ENCODE data around the gene ABCC1. TPM values are rescaled to one million over a fixed set of nuclear protein-coding genes. Genes with fewer than 3 reads are reported as not detected.
A peak's percentile ranks its signal among the peaks of the same experiment; 100 is the strongest.
"Not testable (repeated sequence)": the region's sequence is repeated elsewhere in the genome, so short reads cannot be mapped to it uniquely, and the experiment has no call there.

Gene ABCC1
- total and polyA plus RNA-seq, 4 donors, result 12.4 to 41.5 (median 31.3) TPM

DNA sequence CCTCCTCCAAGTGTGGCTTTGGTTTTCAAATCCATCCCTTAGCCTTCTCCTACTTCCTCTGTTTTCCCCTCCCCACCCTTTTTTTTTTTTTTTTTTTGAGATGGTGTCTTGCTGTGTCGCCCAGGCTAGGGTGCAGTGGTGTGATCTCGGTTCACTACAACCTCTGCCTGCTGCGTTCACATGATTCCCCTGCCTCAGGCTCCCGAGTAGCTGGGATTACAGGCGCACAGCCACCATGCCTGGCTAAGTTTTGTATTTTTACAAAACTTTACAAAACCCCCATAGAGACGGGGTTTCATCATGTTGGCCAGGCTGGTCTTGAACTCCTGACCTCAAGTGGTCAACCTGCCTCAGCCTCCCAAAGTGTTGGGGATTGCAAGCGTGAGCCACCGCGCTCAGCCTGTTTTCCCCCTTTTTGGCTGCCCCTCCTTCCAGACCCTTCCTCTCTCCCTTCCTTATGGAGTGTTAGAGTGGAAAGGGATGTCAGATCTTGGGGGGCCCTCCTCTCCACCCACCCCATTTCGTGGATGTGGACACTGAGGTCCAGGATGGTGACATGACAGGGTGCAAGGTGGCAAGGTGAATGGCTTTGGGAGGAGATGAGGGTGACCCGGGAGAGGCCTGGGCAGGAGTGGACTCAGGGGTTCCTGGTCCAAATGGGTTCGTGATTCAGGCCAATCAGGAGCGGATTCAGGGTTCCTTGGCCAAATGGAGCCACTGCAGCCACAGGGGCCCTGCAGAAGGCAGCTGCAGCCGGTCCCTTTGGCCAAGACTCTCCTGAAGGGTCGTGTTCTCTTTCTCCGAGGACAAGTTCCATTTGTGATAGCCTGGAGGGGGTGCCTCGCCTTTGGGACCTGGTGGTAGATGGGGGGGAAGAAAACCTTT lies 4.8 kb downstream of the ABCC1 start:
- H3K9me3 ChIP-seq (ENCODE audit: control insufficient read depth in 4 of 4, insufficient read depth in 3 of 4, low read length in 3 of 4), result no peaks in the 10 kb centered on the region
- no peak for DNase-seq
- peaks cover 0 to 18% (median 9%) of the 10 kb centered on the region in 5 donors for H3K4me1 ChIP-seq (ENCODE audit: control insufficient read depth in 5 of 5, insufficient read depth in 5 of 5, low read length in 5 of 5)
- TF ChIP-seq, protein P1, sequence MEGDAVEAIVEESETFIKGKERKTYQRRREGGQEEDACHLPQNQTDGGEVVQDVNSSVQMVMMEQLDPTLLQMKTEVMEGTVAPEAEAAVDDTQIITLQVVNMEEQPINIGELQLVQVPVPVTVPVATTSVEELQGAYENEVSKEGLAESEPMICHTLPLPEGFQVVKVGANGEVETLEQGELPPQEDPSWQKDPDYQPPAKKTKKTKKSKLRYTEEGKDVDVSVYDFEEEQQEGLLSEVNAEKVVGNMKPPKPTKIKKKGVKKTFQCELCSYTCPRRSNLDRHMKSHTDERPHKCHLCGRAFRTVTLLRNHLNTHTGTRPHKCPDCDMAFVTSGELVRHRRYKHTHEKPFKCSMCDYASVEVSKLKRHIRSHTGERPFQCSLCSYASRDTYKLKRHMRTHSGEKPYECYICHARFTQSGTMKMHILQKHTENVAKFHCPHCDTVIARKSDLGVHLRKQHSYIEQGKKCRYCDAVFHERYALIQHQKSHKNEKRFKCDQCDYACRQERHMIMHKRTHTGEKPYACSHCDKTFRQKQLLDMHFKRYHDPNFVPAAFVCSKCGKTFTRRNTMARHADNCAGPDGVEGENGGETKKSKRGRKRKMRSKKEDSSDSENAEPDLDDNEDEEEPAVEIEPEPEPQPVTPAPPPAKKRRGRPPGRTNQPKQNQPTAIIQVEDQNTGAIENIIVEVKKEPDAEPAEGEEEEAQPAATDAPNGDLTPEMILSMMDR (IDR thresholded peaks at IDR 0.05; ENCODE audit: control extremely low read depth, extremely low read depth), result no peak
- no peak for ATAC-seq (ENCODE audit: insufficient read depth, low FRiP score)
- 76 to 77% methylated on average over 17 of the region's 17 CpGs for WGBS, 2 donors
- H3K36me3 ChIP-seq (ENCODE audit: control insufficient read depth in 4 of 4, insufficient read depth in 4 of 4, low read length in 4 of 4), result no peaks in the 10 kb centered on the region
- H3K4me3 ChIP-seq, result no peak overlapping the region
- no peaks in the 10 kb centered on the region for H3K27me3 ChIP-seq (ENCODE audit: control insufficient read depth in 3 of 3, insufficient read depth in 3 of 3, low read length in 2 of 3)
- H3K27ac ChIP-seq (ENCODE audit: low read depth in 1 of 2, low read length in 1 of 2), result no peak overlapping the region
- no peak overlapping the region for H3K9ac ChIP-seq (ENCODE audit: insufficient read depth in 1 of 2, low read length in 2 of 2)

DNA sequence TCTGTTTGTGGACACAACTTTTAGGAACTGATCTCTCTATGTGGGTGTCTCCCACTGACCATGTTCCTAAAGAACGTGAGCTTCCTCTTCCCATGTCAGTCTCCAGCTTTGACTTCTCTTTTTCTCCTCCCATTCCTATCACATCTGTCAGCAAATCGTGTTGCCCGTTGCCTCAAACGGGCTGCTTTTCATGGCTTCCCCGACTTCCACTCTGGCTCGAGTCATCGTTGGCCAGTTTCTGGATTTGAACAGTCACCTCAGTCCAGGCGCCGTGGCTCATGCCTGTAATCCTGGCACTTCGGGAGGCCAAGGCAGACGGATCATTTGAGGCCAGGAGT lies 5.4 kb downstream of the ABCC1 start:
- H3K4me3 ChIP-seq, result no peak overlapping the region
- H3K9me3 ChIP-seq (ENCODE audit: control insufficient read depth in 4 of 4, insufficient read depth in 3 of 4, low read length in 3 of 4), result no peaks in the 10 kb centered on the region
- no peaks in the 10 kb centered on the region for H3K36me3 ChIP-seq (ENCODE audit: control insufficient read depth in 4 of 4, insufficient read depth in 4 of 4, low read length in 4 of 4)
- H3K27ac ChIP-seq (ENCODE audit: low read depth in 1 of 2, low read length in 1 of 2), result no peak overlapping the region
- no peaks in the 10 kb centered on the region for H3K27me3 ChIP-seq (ENCODE audit: control insufficient read depth in 3 of 3, insufficient read depth in 3 of 3, low read length in 2 of 3)
- H3K4me1 ChIP-seq (ENCODE audit: control insufficient read depth in 5 of 5, insufficient read depth in 5 of 5, low read length in 5 of 5), result peaks cover 0 to 18% (median 9%) of the 10 kb centered on the region in 5 donors
- 46 to 60% methylated on average over 11 of the region's 11 CpGs for WGBS, 2 donors
- peak in 1 of 3 donors; percentile 40 for DNase-seq
- H3K9ac ChIP-seq (ENCODE audit: insufficient read depth in 1 of 2, low read length in 2 of 2), result no peak overlapping the region
- TF ChIP-seq, protein P1 (IDR thresholded peaks at IDR 0.05; ENCODE audit: control extremely low read depth, extremely low read depth), result no peak
- ATAC-seq (ENCODE audit: insufficient read depth, low FRiP score), result peak; percentile 6

DNA sequence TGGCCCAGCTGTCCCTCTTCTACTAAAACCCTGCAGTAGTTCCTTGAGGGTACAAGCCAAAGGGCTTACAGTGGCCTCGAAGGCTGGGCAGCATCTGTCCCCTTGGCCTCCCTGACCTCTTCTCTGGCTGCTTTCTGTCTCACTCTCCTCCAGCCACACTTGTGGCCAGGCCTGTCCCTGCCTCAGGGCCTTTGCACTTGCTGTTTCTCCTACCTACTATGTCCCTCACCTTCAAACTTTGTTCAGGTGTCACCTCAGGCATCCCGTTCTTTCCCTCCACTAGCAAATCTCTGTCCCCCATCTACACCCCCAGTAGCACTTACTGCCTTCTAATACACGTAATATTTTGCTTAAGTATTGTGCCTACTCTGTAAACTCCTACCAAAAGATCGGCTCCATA lies 6.0 kb downstream of the ABCC1 start:
- Histone ChIP-seq H3K9ac (ENCODE audit: insufficient read depth in 1 of 2, low read length in 2 of 2) (no peak overlapping the region), H3K36me3 (ENCODE audit: control insufficient read depth in 4 of 4, insufficient read depth in 4 of 4, low read length in 4 of 4) (no peaks in the 10 kb centered on the region), H3K27me3 (ENCODE audit: control insufficient read depth in 3 of 3, insufficient read depth in 3 of 3, low read length in 2 of 3) (no peaks in the 10 kb centered on the region), H3K27ac (ENCODE audit: low read depth in 1 of 2, low read length in 1 of 2) (no peak overlapping the region), H3K4me1 (ENCODE audit: control insufficient read depth in 5 of 5, insufficient read depth in 5 of 5, low read length in 5 of 5) (peaks cover 0 to 21% (median 6%) of the 10 kb centered on the region in 5 donors), H3K4me3 (no peak overlapping the region), H3K9me3 (ENCODE audit: control insufficient read depth in 4 of 4, insufficient read depth in 3 of 4, low read length in 3 of 4) (no peaks in the 10 kb centered on the region)
- DNase-seq (no peak), ATAC-seq (ENCODE audit: insufficient read depth, low FRiP score) (no peak)
- TF ChIP-seq, protein P1 (IDR thresholded peaks at IDR 0.05; ENCODE audit: control extremely low read depth, extremely low read depth), result no peak
- 95 to 96% methylated on average over 4 of the region's 4 CpGs for WGBS, 2 donors

DNA sequence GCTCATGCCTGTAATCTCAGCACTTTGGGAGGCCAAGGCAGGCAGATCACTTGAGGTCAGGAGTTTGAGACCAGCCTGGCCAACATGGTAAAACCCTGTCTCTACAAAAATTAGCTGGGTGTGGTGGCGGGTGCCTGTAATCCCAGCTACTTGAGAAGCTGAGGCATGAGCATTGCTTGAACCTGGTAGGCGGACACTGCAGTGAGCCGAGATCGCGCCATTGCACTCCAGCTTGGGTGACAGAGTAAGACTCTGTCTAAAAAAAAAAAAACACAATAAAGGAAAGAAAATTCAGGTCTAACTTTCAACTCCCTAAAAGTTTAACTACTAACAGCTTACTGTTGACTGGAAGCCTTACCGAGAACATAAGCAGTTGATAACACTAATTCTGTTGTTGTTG lies 6.7 kb downstream of the ABCC1 start:
- peaks cover 0 to 23% (median 4%) of the 10 kb centered on the region in 5 donors for H3K4me1 ChIP-seq (ENCODE audit: control insufficient read depth in 5 of 5, insufficient read depth in 5 of 5, low read length in 5 of 5)
- not testable (repeated sequence) for H3K27me3 ChIP-seq (ENCODE audit: control insufficient read depth in 3 of 3, insufficient read depth in 3 of 3, low read length in 2 of 3); H3K9ac ChIP-seq (ENCODE audit: insufficient read depth in 1 of 2, low read length in 2 of 2); H3K36me3 ChIP-seq (ENCODE audit: control insufficient read depth in 4 of 4, insufficient read depth in 4 of 4, low read length in 4 of 4); DNase-seq; ATAC-seq (ENCODE audit: insufficient read depth, low FRiP score); H3K27ac ChIP-seq (ENCODE audit: low read depth in 1 of 2, low read length in 1 of 2); H3K4me3 ChIP-seq; H3K9me3 ChIP-seq (ENCODE audit: control insufficient read depth in 4 of 4, insufficient read depth in 3 of 4, low read length in 3 of 4)
- WGBS, 2 donors, result 90 to 95% methylated on average over 6 of the region's 6 CpGs

Measured in lung (tissue), 12 donors.